Mesothelial cell of epicardium (in vitro differentiated cells): ENCODE measurements around the gene MAMLD1. TPM values are rescaled to one million over a fixed set of nuclear protein-coding genes. Genes with fewer than 3 reads are reported as not detected.

Experiments used
- DNase-seq, 2 experiments: peaks; one replicate each; pipeline ENCODE4 v3.0.0; 2021; ENCODE audit warnings: low spot score in 2 of 2; ENCODE audit not compliant: unreplicated experiment in 2 of 2
- H3K27ac Mint-ChIP-seq: 2 replicates; pipeline ENCODE4 v1.8.0; 2021; ENCODE audit warnings: mixed read lengths
- H3K27me3 Mint-ChIP-seq: 2 replicates; pipeline ENCODE4 v1.8.0; 2021; ENCODE audit warnings: low read depth, mixed read lengths
- H3K36me3 Mint-ChIP-seq: 2 replicates; pipeline ENCODE4 v1.8.0; 2021; ENCODE audit warnings: mixed read lengths
- H3K4me1 Mint-ChIP-seq: 2 replicates; pipeline ENCODE4 v1.8.0; 2021; ENCODE audit warnings: mixed read lengths
- H3K4me3 Mint-ChIP-seq: 2 replicates; pipeline ENCODE4 v1.8.0; 2021; ENCODE audit warnings: mild to moderate bottlenecking, moderate library complexity, mixed read lengths
- H3K9me3 Mint-ChIP-seq: 2 replicates; pipeline ENCODE4 v1.8.0; 2021; ENCODE audit warnings: mixed read lengths
- total RNA-seq: library from RNA; stranded (reverse); gene quantifications from 3 replicates; pipeline ENCODE4 v1.2.1, GENCODE V29; 2021
- TF ChIP-seq, protein P1 (sequence below): fragments of 200-600 bp; sonication (generic); IDR thresholded peaks from one replicate; pipeline ENCODE4 v1.5.0; 2021; ENCODE audit warnings: antibody characterized with exemption; ENCODE audit not compliant: unreplicated experiment

MAMLD1 gene
- total RNA-seq, 1 donor from 2014 or later: 1.4 TPM

DNA sequence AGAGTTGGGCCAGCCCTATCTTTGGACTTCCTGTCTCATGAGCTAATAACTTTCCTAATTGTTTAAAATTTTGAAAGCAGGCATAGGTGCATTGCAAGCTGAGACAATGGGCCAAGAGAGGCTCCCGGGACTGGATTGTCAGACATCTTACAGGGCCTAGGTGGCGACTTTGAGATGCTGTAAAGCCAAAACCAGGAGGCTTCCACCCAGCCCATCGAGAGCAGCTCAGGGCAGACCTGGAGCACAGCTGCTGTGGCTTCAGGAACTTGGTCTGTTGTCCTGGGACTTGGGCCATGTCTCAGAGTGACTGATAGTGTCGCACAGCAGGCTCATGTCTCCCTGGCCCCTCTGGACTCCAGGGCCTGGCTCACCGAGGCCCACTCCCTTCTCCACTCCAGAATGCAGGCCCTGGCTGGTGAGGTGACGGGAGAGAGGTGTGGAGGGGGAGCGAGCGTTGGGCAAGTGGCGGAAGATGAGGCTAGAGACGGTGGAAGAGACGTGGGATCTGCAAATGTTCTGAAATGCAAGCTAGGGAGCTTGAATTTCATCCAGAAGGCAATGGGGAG, 181.2 kb downstream of the MAMLD1 start:
- Mint-ChIP-seq H3K4me1 (peaks cover 7% of the 10 kb centered on the region), H3K36me3 (no peaks in the 10 kb centered on the region), H3K27me3 (no peaks in the 10 kb centered on the region), H3K4me3 (no peak overlapping the region), H3K27ac (no peak overlapping the region), H3K9me3 (peaks cover 9% of the 10 kb centered on the region)
- no peak for DNase-seq
- TF ChIP-seq, protein P1, sequence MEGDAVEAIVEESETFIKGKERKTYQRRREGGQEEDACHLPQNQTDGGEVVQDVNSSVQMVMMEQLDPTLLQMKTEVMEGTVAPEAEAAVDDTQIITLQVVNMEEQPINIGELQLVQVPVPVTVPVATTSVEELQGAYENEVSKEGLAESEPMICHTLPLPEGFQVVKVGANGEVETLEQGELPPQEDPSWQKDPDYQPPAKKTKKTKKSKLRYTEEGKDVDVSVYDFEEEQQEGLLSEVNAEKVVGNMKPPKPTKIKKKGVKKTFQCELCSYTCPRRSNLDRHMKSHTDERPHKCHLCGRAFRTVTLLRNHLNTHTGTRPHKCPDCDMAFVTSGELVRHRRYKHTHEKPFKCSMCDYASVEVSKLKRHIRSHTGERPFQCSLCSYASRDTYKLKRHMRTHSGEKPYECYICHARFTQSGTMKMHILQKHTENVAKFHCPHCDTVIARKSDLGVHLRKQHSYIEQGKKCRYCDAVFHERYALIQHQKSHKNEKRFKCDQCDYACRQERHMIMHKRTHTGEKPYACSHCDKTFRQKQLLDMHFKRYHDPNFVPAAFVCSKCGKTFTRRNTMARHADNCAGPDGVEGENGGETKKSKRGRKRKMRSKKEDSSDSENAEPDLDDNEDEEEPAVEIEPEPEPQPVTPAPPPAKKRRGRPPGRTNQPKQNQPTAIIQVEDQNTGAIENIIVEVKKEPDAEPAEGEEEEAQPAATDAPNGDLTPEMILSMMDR: no peak

- TF ChIP-seq, protein P1: no peak
- Mint-ChIP-seq H3K4me3 (no peak overlapping the region), H3K27ac (no peak overlapping the region), H3K36me3 (no peaks in the 10 kb centered on the region), H3K27me3 (no peaks in the 10 kb centered on the region), H3K9me3 (peaks cover 7% of the 10 kb centered on the region), H3K4me1 (peaks cover 7% of the 10 kb centered on the region)
- DNase-seq: no peak
Observed at GRCh38 chrX:150544835-150545770, 182.0 kb downstream of the MAMLD1 start.

DNA sequence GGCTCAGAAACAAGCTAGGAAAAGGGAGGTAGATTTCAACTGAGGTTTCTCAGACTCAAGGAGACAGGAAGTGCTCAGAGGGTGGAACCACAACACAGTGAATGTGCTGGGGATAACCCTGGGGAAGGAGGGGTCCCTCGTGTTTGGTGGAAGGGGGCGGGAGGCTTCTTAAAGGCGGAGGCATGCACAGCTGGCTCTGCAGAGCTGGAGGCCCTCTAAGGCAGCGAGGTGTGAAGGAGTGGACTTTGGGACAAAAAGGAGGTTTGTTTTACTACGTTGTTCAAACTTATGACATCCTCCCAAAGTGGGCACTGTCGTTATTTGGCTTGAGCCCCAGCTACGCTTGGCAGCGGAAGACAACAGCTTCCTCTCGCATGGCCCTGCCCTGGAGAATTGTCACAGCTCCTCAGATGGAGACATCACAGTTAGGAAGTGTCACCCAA, 183.6 kb downstream of the MAMLD1 start:
- peaks cover 4% of the 10 kb centered on the region for H3K9me3 Mint-ChIP-seq
- TF ChIP-seq, protein P1: no peak
- DNase-seq: no peak
- peaks cover 7% of the 10 kb centered on the region for H3K4me1 Mint-ChIP-seq
- H3K4me3 Mint-ChIP-seq: no peak overlapping the region
- no peak overlapping the region for H3K27ac Mint-ChIP-seq
- H3K36me3 Mint-ChIP-seq: no peaks in the 10 kb centered on the region
- no peaks in the 10 kb centered on the region for H3K27me3 Mint-ChIP-seq

DNA sequence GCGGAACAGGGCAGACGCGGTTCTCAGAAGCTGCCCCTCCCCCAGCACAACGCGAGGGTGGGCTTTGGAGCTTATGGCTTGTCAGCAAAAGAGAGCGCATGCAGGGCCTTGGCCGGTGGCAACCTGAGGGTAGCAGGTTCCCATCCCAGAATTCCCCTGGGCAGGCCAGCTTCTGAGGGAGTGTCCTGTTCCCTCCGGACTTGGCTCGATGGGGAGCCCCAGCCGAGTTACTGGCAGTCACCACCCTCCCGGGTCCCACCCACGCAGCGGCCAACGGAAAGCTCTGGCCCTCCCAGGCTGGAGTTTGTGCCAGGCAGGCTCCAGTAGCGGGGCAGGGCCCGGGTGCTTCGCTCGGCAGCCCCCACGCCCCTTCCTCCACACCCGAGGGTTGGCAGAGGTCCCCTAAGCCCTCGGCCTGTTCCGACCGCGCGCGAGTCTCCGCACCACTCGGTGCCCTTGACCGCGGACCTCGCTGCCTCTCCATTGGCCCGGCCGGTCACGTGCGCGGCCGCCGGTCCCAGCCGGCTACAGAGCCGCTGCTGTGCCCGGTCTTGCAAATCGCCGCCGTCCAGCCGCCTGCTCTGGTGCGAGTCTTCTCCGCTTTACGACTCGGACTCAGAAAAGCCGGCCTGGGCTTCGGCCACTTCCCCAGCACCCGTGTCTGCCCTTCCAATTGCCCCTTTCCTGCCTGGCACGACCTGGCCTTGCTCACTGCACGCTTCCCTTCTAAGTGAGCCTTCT, 184.4 kb downstream of the MAMLD1 start:
- H3K4me3 Mint-ChIP-seq: peak overlapping the region; percentile 32
- no peaks in the 10 kb centered on the region for H3K36me3 Mint-ChIP-seq
- TF ChIP-seq, protein P1: no peak
- peaks cover 4% of the 10 kb centered on the region for H3K9me3 Mint-ChIP-seq
- peak in 1 of 2 experiments; percentile 46 for DNase-seq
- no peaks in the 10 kb centered on the region for H3K27me3 Mint-ChIP-seq
- peaks cover 7% of the 10 kb centered on the region for H3K4me1 Mint-ChIP-seq
- peak overlapping the region; percentile 35 for H3K27ac Mint-ChIP-seq

DNA sequence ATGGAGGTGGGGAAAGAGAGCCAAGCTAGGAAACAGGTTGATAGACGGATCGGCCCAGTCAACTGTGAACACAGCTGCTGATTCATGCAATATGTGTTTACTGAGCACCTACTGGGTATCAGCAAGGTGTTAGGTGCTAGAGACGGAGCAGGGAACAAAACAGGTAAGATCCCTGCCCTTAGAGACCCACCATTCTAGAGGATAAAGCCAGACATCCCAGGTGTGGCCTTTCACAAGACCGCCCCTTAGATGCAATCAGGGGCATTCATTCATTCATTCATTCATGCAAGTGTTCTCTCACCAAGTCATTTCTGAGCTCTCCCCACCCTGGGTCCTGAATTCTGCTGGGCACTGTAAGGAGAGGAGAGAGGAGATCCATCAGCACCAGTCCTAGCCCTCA, 185.1 kb downstream of the MAMLD1 start:
- Mint-ChIP-seq H3K9me3 (peaks cover 4% of the 10 kb centered on the region), H3K4me3 (peak overlapping the region; percentile 32), H3K4me1 (peaks cover 7% of the 10 kb centered on the region), H3K36me3 (no peaks in the 10 kb centered on the region), H3K27ac (peak overlapping the region; percentile 35), H3K27me3 (no peaks in the 10 kb centered on the region)
- TF ChIP-seq, protein P1: no peak
- no peak for DNase-seq
